HCT116 (cell line): ENCODE data around the gene PRIMA1.

Experiments used
- EZH2 ChIP-seq: fragments of 200-600 bp; sonication (generic); IDR thresholded peaks from 2 replicates; pipeline ENCODE4 v1.6.1; 2017; ENCODE audit warnings: antibody characterized with exemption, mixed run types
- EZH2phosphoT487 ChIP-seq: fragments of 200-600 bp; IDR thresholded peaks from 2 replicates; pipeline ENCODE4 v1.6.1; 2018; ENCODE audit warnings: antibody characterized with exemption, borderline replicate concordance
- POLR2A ChIP-seq: IDR thresholded peaks from 2 replicates; pipeline ENCODE4 v1.7.0; 2011; ENCODE audit warnings: borderline replicate concordance; ENCODE audit not compliant: insufficient read depth, insufficient read length; ENCODE audit errors: extremely low read depth
- POLR2AphosphoS5 ChIP-seq: IDR thresholded peaks from 2 replicates; pipeline ENCODE4 v1.6.1; 2011; ENCODE audit warnings: mild to moderate bottlenecking, low read depth, low read length, moderate library complexity
- SIN3A ChIP-seq: IDR thresholded peaks from 2 replicates; pipeline ENCODE4 v1.6.1; 2012; ENCODE audit warnings: low read depth
- YY1 ChIP-seq: IDR thresholded peaks from 2 replicates; pipeline ENCODE4 v1.6.1; 2011; ENCODE audit warnings: low read length, low read depth, moderate library complexity, mild to moderate bottlenecking; ENCODE audit not compliant: insufficient replicate concordance; ENCODE audit errors: extremely low read depth
- ZNF274 ChIP-seq: fragments of 200-500 bp; sonication (Bioruptor generic); IDR thresholded peaks from 2 replicates; pipeline ENCODE4 v1.6.1; 2014; ENCODE audit warnings: mild to moderate bottlenecking, low read depth, low read length, inconsistent platforms
- TF ChIP-seq, protein P1 (sequence below): IDR thresholded peaks from 2 replicates; pipeline ENCODE4 v1.6.1; 2012; ENCODE audit warnings: low read depth
- TF ChIP-seq, protein P2 (sequence below), 3 experiments: fragments of 200-600 bp in 1 of 3; sonication (generic) in 1 of 3; IDR thresholded peaks in 2 of 3; conservative IDR thresholded peaks in 1 of 3; 2 replicates each; pipeline ENCODE4 v1.5.1; 2012 to 2017; ENCODE audit warnings: low read depth in 2 of 3, low read length in 2 of 3, antibody characterized with exemption in 1 of 3, borderline replicate concordance in 1 of 3, control low read depth in 1 of 3, mild to moderate bottlenecking in 1 of 3, mixed read lengths in 1 of 3, mixed run types in 1 of 3, moderate library complexity in 1 of 3; ENCODE audit not compliant: insufficient read depth in 1 of 3
- TF ChIP-seq, protein P3 (sequence below): IDR thresholded peaks from 2 replicates; pipeline ENCODE4 v1.6.1; 2011; ENCODE audit warnings: mild to moderate bottlenecking, low read length, moderate library complexity; ENCODE audit not compliant: insufficient replicate concordance; ENCODE audit errors: extremely low read depth
- TF ChIP-seq, protein P4 (sequence below): IDR thresholded peaks from 2 replicates; pipeline ENCODE4 v1.6.1; 2012

DNA sequence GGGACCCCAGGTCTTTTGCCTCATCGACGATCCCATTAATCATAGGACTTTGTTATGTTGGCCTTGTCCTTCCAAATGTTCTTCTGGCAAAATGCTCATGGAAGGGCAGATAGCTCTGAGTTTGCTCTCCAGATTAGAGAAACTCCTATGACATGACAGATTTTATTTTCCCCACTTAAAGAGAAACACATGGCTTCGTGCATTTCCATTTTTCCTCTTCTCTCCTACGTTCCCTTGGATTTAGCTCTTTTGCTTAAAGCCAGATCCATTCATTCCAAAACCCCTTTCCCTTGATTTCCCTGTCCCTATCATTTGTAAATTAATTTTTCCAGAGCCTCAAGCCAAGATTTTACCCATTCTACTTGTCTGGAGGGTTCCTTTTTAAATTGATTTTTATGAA lies 2.9 kb downstream of the PRIMA1 start:
- TF ChIP-seq, protein P1, sequence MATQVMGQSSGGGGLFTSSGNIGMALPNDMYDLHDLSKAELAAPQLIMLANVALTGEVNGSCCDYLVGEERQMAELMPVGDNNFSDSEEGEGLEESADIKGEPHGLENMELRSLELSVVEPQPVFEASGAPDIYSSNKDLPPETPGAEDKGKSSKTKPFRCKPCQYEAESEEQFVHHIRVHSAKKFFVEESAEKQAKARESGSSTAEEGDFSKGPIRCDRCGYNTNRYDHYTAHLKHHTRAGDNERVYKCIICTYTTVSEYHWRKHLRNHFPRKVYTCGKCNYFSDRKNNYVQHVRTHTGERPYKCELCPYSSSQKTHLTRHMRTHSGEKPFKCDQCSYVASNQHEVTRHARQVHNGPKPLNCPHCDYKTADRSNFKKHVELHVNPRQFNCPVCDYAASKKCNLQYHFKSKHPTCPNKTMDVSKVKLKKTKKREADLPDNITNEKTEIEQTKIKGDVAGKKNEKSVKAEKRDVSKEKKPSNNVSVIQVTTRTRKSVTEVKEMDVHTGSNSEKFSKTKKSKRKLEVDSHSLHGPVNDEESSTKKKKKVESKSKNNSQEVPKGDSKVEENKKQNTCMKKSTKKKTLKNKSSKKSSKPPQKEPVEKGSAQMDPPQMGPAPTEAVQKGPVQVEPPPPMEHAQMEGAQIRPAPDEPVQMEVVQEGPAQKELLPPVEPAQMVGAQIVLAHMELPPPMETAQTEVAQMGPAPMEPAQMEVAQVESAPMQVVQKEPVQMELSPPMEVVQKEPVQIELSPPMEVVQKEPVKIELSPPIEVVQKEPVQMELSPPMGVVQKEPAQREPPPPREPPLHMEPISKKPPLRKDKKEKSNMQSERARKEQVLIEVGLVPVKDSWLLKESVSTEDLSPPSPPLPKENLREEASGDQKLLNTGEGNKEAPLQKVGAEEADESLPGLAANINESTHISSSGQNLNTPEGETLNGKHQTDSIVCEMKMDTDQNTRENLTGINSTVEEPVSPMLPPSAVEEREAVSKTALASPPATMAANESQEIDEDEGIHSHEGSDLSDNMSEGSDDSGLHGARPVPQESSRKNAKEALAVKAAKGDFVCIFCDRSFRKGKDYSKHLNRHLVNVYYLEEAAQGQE = no peak
- no peak for TF ChIP-seq POLR2AphosphoS5
- TF ChIP-seq, protein P2, sequence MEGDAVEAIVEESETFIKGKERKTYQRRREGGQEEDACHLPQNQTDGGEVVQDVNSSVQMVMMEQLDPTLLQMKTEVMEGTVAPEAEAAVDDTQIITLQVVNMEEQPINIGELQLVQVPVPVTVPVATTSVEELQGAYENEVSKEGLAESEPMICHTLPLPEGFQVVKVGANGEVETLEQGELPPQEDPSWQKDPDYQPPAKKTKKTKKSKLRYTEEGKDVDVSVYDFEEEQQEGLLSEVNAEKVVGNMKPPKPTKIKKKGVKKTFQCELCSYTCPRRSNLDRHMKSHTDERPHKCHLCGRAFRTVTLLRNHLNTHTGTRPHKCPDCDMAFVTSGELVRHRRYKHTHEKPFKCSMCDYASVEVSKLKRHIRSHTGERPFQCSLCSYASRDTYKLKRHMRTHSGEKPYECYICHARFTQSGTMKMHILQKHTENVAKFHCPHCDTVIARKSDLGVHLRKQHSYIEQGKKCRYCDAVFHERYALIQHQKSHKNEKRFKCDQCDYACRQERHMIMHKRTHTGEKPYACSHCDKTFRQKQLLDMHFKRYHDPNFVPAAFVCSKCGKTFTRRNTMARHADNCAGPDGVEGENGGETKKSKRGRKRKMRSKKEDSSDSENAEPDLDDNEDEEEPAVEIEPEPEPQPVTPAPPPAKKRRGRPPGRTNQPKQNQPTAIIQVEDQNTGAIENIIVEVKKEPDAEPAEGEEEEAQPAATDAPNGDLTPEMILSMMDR (IDR thresholded peaks at IDR 0.05 in 2 of 3, conservative IDR thresholded peaks at IDR 0.05 in 1 of 3; ENCODE audit: borderline replicate concordance in 1 of 3, insufficient read depth in 1 of 3, low read depth in 2 of 3, low read length in 2 of 3) = no peak
- no peak for TF ChIP-seq EZH2phosphoT487
- no peak for TF ChIP-seq EZH2
- TF ChIP-seq, protein P3, sequence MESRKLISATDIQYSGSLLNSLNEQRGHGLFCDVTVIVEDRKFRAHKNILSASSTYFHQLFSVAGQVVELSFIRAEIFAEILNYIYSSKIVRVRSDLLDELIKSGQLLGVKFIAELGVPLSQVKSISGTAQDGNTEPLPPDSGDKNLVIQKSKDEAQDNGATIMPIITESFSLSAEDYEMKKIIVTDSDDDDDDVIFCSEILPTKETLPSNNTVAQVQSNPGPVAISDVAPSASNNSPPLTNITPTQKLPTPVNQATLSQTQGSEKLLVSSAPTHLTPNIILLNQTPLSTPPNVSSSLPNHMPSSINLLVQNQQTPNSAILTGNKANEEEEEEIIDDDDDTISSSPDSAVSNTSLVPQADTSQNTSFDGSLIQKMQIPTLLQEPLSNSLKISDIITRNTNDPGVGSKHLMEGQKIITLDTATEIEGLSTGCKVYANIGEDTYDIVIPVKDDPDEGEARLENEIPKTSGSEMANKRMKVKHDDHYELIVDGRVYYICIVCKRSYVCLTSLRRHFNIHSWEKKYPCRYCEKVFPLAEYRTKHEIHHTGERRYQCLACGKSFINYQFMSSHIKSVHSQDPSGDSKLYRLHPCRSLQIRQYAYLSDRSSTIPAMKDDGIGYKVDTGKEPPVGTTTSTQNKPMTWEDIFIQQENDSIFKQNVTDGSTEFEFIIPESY = no peak
- no peak for TF ChIP-seq ZNF274
- no peak for TF ChIP-seq POLR2A
- TF ChIP-seq YY1 = no peak
- TF ChIP-seq SIN3A = no peak
- TF ChIP-seq, protein P4, sequence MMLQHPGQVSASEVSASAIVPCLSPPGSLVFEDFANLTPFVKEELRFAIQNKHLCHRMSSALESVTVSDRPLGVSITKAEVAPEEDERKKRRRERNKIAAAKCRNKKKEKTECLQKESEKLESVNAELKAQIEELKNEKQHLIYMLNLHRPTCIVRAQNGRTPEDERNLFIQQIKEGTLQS = no peak
